Measurements from ENCODE around the gene KIF13A. TPM values are rescaled to one million over a fixed set of nuclear protein-coding genes. Genes with fewer than 3 reads are reported as not detected.
"Not testable (repeated sequence)": the region's sequence is repeated elsewhere in the genome, so short reads cannot be mapped to it uniquely, and the experiment has no call there.

KIF13A gene
- total RNA-seq, 3 donors from 2014 or later (not counting 1 experiment from before 2014, with no cell fraction given) = 15.0 to 26.4 (median 19.5) TPM

DNA sequence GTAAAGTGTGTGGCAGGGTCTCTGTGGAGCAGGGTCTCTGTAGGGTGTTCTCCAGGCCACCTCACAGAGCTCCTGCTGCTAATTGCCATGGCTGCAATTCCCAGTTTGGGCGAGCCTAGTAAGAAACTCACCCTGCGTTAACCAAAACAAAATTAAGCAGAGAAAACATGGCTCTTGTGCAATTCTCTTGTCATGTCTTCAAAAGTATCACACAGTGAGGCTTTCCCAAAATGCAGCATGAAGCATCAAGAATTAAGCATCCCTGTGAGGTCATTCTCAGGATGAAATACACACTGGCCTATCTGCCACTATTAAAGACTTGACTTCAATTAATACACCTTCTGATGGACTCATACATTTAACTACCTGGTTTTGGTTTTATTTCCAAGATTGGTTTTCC lies 72.8 kb downstream of the KIF13A start:
- H3K27me3 ChIP-seq (ENCODE audit: control insufficient read depth, insufficient read depth, low read length) = no peaks in the 10 kb centered on the region
- H3K27ac ChIP-seq (ENCODE audit: low read length) = no peak overlapping the region
- DNase-seq (no peak), ATAC-seq (no peak)
- Mint-ChIP-seq H3K27ac (no peak overlapping the region), H3K36me3 (no peaks in the 10 kb centered on the region), H3K9me3 (no peaks in the 10 kb centered on the region), H3K4me1 (peaks cover 7 to 16% of the 10 kb centered on the region in 2 donors), H3K27me3 (ENCODE audit: low read depth in 2 of 2) (no peaks in the 10 kb centered on the region), H3K4me3 (no peak overlapping the region)
- no peaks in the 10 kb centered on the region for H3K9me3 ChIP-seq (ENCODE audit: control insufficient read depth, insufficient read depth, low read length)
- no peaks in the 10 kb centered on the region for H3K36me3 ChIP-seq (ENCODE audit: control insufficient read depth, insufficient read depth, low read length)
- TF ChIP-seq, protein P1, sequence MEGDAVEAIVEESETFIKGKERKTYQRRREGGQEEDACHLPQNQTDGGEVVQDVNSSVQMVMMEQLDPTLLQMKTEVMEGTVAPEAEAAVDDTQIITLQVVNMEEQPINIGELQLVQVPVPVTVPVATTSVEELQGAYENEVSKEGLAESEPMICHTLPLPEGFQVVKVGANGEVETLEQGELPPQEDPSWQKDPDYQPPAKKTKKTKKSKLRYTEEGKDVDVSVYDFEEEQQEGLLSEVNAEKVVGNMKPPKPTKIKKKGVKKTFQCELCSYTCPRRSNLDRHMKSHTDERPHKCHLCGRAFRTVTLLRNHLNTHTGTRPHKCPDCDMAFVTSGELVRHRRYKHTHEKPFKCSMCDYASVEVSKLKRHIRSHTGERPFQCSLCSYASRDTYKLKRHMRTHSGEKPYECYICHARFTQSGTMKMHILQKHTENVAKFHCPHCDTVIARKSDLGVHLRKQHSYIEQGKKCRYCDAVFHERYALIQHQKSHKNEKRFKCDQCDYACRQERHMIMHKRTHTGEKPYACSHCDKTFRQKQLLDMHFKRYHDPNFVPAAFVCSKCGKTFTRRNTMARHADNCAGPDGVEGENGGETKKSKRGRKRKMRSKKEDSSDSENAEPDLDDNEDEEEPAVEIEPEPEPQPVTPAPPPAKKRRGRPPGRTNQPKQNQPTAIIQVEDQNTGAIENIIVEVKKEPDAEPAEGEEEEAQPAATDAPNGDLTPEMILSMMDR (IDR thresholded peaks at IDR 0.05) = no peak
- H3K4me3 ChIP-seq (ENCODE audit: low read length) = no peak overlapping the region
- H3K4me1 ChIP-seq (ENCODE audit: control insufficient read depth, insufficient read depth, low read length) = peaks cover under 1% of the 10 kb centered on the region
- intact Hi-C loops (cut with micrococcal nuclease) = no loop called here
- 93% methylated on average over 2 of the region's 2 CpGs for WGBS (ENCODE audit: insufficient coverage)

DNA sequence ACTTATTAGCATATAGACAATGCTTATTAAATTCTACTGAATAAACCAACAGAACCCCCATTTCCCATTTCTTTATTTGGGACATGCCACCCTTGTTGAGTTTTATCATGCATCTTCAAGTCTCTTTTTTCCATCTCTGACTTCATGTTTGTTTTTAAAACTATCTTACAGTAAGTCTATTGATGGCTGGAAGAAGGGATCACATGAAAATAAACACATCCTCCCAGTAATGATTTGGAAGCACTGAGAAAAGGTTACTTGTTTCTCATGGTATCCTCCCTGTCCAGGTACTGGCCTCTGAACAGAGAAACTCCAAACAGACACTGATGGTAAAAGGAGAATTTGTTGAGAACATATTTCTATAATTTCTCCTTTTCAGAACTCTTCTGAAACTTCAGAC lies 74.9 kb downstream of the KIF13A start:
- no peaks in the 10 kb centered on the region for H3K27me3 Mint-ChIP-seq (ENCODE audit: low read depth in 2 of 2)
- H3K27ac Mint-ChIP-seq = no peak overlapping the region
- no peak overlapping the region for H3K4me3 Mint-ChIP-seq
- ATAC-seq = no peak
- Histone ChIP-seq H3K36me3 (ENCODE audit: control insufficient read depth, insufficient read depth, low read length) (no peaks in the 10 kb centered on the region), H3K4me3 (ENCODE audit: low read length) (no peak overlapping the region), H3K4me1 (ENCODE audit: control insufficient read depth, insufficient read depth, low read length) (peaks cover 3% of the 10 kb centered on the region), H3K9me3 (ENCODE audit: control insufficient read depth, insufficient read depth, low read length) (no peaks in the 10 kb centered on the region), H3K27me3 (ENCODE audit: control insufficient read depth, insufficient read depth, low read length) (no peaks in the 10 kb centered on the region), H3K27ac (ENCODE audit: low read length) (no peak overlapping the region)
- peaks cover 19 to 25% of the 10 kb centered on the region in 2 donors for H3K4me1 Mint-ChIP-seq
- no peaks in the 10 kb centered on the region for H3K9me3 Mint-ChIP-seq
- TF ChIP-seq, protein P1 (IDR thresholded peaks at IDR 0.05) = no peak
- no peak for DNase-seq
- intact Hi-C loops (cut with micrococcal nuclease) = no loop called here
- H3K36me3 Mint-ChIP-seq = no peaks in the 10 kb centered on the region

GRCh38 chr6:17911656-17912055 lies 75.8 kb downstream of the KIF13A start:
- ATAC-seq; H3K36me3 ChIP-seq (ENCODE audit: control insufficient read depth, insufficient read depth, low read length); intact Hi-C loops (cut with micrococcal nuclease); H3K9me3 Mint-ChIP-seq; H3K9me3 ChIP-seq (ENCODE audit: control insufficient read depth, insufficient read depth, low read length); H3K36me3 Mint-ChIP-seq; H3K27me3 Mint-ChIP-seq (ENCODE audit: low read depth in 2 of 2); H3K27ac Mint-ChIP-seq; H3K4me3 Mint-ChIP-seq; H3K27me3 ChIP-seq (ENCODE audit: control insufficient read depth, insufficient read depth, low read length); H3K4me3 ChIP-seq (ENCODE audit: low read length); H3K4me1 ChIP-seq (ENCODE audit: control insufficient read depth, insufficient read depth, low read length); DNase-seq; H3K27ac ChIP-seq (ENCODE audit: low read length): not testable (repeated sequence)
- 93% methylated on average over 8 of the region's 11 CpGs for WGBS (ENCODE audit: insufficient coverage)
- peaks cover 24 to 32% of the 10 kb centered on the region in 2 donors for H3K4me1 Mint-ChIP-seq

- no peak overlapping the region for H3K4me3 ChIP-seq (ENCODE audit: low read length)
- H3K9me3 ChIP-seq (ENCODE audit: control insufficient read depth, insufficient read depth, low read length) = no peaks in the 10 kb centered on the region
- Mint-ChIP-seq H3K36me3 (no peaks in the 10 kb centered on the region), H3K27me3 (ENCODE audit: low read depth in 2 of 2) (no peaks in the 10 kb centered on the region), H3K9me3 (no peaks in the 10 kb centered on the region), H3K27ac (peak overlapping the region; percentile 61 to 63), H3K4me3 (peak overlapping the region; percentile 62), H3K4me1 (peaks cover 24 to 41% of the 10 kb centered on the region in 2 donors)
- no peaks in the 10 kb centered on the region for H3K36me3 ChIP-seq (ENCODE audit: control insufficient read depth, insufficient read depth, low read length)
- peaks cover 3% of the 10 kb centered on the region for H3K4me1 ChIP-seq (ENCODE audit: control insufficient read depth, insufficient read depth, low read length)
- 36% methylated on average over 2 of the region's 2 CpGs for whole genome bisulfite sequencing (ENCODE audit: insufficient coverage)
- H3K27me3 ChIP-seq (ENCODE audit: control insufficient read depth, insufficient read depth, low read length) = no peaks in the 10 kb centered on the region
- TF ChIP-seq, protein P1 (IDR thresholded peaks at IDR 0.05) = no peak
- ATAC-seq (peak; percentile 44 to 61 (median 57)), DNase-seq (no peak)
- intact Hi-C loops (cut with micrococcal nuclease) = no loop called here
- no peak overlapping the region for H3K27ac ChIP-seq (ENCODE audit: low read length)
Observed at GRCh38 chr6:17910189-17910588, 77.2 kb downstream of the KIF13A start.

Measured in natural killer cell (primary cell).